Measurements from ENCODE around the gene GPC6.

DNA sequence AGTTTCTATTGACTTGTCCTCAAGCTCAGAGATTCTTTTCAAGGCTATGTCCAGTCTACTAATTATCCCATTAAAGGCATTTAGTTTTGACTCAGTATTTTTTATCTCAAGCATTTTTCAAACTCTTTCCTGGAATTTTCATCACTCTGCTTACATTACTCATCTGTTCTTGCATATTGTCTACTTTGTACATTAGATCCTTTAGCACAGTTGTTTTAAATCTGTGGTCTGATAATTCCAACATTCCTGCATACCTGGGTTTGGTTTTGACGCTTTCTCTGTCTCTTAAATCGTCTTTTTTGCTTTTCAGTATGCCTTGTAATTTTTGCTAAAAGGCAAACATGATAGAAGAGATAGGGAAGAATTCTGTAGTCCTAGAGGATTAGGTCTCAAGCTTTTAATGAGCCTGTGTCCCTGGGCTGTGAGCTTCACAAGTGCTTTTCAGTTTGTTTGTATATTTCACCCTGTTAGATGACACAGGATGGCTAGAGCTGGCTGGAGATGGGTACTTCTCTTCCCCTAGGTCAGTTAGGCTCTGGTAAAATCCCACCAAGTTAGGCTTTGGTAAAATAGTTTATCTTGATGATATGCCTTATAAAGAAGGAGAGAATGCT lies 46.1 kb upstream of the GPC6 start:
- TF ChIP-seq, protein P1, sequence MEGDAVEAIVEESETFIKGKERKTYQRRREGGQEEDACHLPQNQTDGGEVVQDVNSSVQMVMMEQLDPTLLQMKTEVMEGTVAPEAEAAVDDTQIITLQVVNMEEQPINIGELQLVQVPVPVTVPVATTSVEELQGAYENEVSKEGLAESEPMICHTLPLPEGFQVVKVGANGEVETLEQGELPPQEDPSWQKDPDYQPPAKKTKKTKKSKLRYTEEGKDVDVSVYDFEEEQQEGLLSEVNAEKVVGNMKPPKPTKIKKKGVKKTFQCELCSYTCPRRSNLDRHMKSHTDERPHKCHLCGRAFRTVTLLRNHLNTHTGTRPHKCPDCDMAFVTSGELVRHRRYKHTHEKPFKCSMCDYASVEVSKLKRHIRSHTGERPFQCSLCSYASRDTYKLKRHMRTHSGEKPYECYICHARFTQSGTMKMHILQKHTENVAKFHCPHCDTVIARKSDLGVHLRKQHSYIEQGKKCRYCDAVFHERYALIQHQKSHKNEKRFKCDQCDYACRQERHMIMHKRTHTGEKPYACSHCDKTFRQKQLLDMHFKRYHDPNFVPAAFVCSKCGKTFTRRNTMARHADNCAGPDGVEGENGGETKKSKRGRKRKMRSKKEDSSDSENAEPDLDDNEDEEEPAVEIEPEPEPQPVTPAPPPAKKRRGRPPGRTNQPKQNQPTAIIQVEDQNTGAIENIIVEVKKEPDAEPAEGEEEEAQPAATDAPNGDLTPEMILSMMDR (IDR thresholded peaks at IDR 0.05; ENCODE audit: low read depth, low read length): no peak
- no peak for TF ChIP-seq EZH2phosphoT487 (IDR thresholded peaks at IDR 0.05; ENCODE audit: low read depth)
